HG02973 (cell line): ENCODE measurements around the gene OR6M1.
A peak's percentile ranks its signal among the peaks of the same experiment; 100 is the strongest.

Source experiments
- ATAC-seq: cut with Tn5 transposase; IDR thresholded peaks from one replicate; pipeline ENCODE4 v1.9.1; 2021; ENCODE audit warnings: moderate library complexity; ENCODE audit not compliant: unreplicated experiment

Gene OR6M1

DNA sequence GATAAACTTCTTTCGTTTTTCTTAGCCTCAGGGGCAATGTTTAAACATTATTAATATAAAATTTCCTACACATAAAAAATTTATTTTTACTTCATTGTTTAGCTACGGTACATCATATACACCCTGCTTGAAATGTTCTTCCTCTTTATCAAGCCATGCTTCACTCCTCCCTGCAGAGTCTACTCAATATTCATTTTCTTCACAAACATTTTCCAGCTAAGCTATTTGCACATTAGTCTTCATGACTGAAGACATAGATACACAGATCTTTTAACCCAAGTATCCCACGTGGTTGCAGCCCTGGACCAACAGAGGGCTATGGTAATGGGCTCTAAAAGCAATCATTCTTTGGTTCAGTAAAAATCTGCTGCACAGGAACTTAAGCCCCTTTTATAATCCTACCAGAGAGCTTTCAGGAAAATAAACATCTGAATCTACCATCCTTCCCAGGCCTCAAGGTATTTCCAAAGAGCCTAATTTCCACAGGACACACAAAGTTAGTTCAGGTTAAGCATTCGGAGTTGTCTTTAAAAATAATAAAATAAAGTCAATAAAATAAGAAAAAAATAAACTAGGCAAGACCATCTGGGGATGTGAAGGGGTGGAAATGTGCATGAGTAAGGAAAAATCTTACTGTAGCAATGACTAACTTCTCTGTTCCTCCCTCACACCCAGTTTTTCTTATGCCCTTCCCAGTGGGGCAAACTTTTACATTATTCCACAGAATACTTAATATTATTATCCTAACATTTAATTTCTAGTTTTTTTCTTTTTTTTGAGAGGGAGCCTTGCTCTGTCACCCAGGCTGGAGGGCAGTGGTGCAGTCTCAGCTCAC is 30.2 kb downstream of the OR6M1 start:
- no peak for ATAC-seq

- ATAC-seq: no peak
Measured at GRCh38 chr11:123775289-123775688, 30.9 kb downstream of the OR6M1 start.

GRCh38 chr11:123773959-123774358 is 32.2 kb downstream of the OR6M1 start:
- no peak for ATAC-seq

- no peak for ATAC-seq
Measured at GRCh38 chr11:123773026-123773425, 33.1 kb downstream of the OR6M1 start.

DNA sequence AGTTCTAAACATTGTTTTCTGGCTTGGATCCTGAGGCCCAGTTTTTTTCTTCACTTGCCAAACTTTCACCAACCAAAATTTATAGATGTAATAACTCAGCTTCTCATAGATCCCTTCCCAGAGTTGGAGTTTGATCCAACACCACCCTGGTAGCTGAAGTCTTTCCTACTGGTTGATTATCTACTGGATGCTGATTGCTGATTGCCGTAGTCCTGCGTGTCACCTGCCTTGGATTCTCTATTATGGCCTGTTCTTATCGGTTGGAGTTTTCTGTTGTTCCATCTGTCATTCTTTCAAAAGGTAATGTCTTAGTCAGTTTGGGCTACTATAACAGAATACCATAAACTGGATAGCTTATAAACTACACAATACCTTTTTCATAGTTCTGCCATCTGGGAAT is 34.5 kb downstream of the OR6M1 start:
- no peak for ATAC-seq

DNA sequence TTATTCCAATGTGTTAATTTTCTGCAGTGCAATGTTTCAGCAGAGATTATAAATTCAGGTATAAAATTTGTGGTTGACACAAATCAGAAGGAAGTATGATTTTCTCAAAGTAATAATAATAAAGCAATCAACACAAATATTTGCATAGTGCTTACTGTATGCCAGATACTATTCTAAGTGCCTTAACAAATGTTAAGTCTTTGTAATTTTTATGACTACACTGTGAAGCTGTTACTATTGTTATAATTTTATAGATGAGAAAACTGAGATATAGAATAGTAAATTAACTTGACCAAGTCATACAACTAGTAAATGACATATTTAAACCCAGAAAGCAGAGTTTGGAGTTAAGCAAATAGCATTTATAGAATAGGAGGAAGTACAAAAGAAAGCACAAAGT is 35.4 kb downstream of the OR6M1 start:
- ATAC-seq: no peak

GRCh38 chr11:123765601-123766000 is 40.5 kb downstream of the OR6M1 start:
- no peak for ATAC-seq

DNA sequence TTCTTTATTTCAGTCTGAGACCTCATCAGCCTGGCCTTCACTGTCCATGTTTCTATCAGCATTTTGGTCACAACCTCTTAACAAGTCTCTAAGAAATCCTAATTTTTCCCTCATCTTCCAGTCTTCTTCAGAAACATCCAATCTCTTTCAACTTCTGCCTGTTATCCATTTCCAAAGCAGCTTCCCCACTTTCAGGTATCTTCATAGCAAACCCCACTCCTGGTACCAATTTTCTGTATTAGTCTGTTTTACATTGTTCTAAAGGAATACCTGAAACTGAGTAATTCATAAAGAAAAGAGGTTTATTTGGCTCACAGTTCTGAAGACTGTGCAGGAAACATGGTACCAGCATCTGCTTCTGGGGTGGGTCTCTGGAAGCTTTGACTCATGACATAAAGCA is 43.7 kb downstream of the OR6M1 start:
- no peak for ATAC-seq

DNA sequence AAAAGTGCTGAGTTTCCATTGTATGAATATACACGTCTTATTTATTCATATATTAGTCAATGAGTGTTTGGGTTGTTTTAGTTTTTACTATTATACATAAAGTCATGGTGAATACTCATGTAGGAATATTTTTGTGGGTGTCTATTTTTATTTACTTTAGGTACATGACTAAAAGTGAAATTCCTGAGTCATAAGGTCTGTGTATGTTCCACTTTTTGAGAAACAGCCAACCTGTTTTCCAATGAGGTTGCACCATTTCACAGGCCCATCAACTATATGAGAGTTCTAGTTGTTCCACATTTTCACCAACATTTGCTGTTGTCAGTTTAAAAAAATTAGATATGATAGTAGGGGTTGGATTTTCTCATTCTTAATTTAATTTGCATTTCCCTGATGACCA is 45.3 kb downstream of the OR6M1 start:
- ATAC-seq: peak; percentile 95

GRCh38 chr11:123757976-123758375 is 48.2 kb downstream of the OR6M1 start:
- ATAC-seq: no peak

- no peak for ATAC-seq
Measured at GRCh38 chr11:123755813-123756212, 50.3 kb downstream of the OR6M1 start.
